Stimulated activated effector memory CD8-positive, alpha-beta T cell treated with anti-CD3 and anti-CD28 coated beads, Interleukin-12 subunit alpha, Interleukin-12 subunit beta, amount 100 ng/mL, for 72 hours (primary cell): Measurements from ENCODE around the gene FADS1.

ENCODE experiments used
- ATAC-seq: fragments of 150-1000 bp; cut with Tn5 transposase; 2 replicates; pipeline ENCODE4 v1.10.0; 2021
- DNase-seq, 2 donors: peaks; one replicate each; pipeline ENCODE4 v3.0.0; 2021 to 2022; ENCODE audit warnings: low spot score in 2 of 2
- H3K27ac Mint-ChIP-seq: one replicate; pipeline ENCODE4 v1.8.0; 2022; ENCODE audit warnings: mild to moderate bottlenecking, mixed read lengths
- H3K36me3 Mint-ChIP-seq: one replicate; pipeline ENCODE4 v1.8.0; 2022; ENCODE audit warnings: mild to moderate bottlenecking, mixed read lengths
- H3K4me1 Mint-ChIP-seq: one replicate; pipeline ENCODE4 v1.8.0; 2022; ENCODE audit warnings: mixed read lengths
- H3K4me3 Mint-ChIP-seq: one replicate; pipeline ENCODE4 v1.8.0; 2022; ENCODE audit warnings: mild to moderate bottlenecking, mixed read lengths
- H3K9me3 Mint-ChIP-seq: one replicate; pipeline ENCODE4 v1.8.0; 2022; ENCODE audit warnings: mixed read lengths

The FADS1 gene

GRCh38 chr11:61756452-61757212, 60.2 kb downstream of the FADS1 start:
- peak in 1 of 2 donors; percentile 65 for DNase-seq
- no peaks in the 10 kb centered on the region for H3K9me3 Mint-ChIP-seq
- H3K36me3 Mint-ChIP-seq: no peaks in the 10 kb centered on the region
- peak overlapping the region; percentile 58 for H3K4me3 Mint-ChIP-seq
- peak; percentile 81 for ATAC-seq
- peaks cover 50% of the 10 kb centered on the region for H3K4me1 Mint-ChIP-seq
- H3K27ac Mint-ChIP-seq: peak overlapping the region; percentile 88

GRCh38 chr11:61756147-61756451, 60.7 kb downstream of the FADS1 start:
- ATAC-seq (no peak), DNase-seq (no peak)
- peak overlapping the region; percentile 58 for H3K4me3 Mint-ChIP-seq
- H3K27ac Mint-ChIP-seq: peak overlapping the region; percentile 88
- H3K9me3 Mint-ChIP-seq: no peaks in the 10 kb centered on the region
- peaks cover 48% of the 10 kb centered on the region for H3K4me1 Mint-ChIP-seq
- no peaks in the 10 kb centered on the region for H3K36me3 Mint-ChIP-seq

- Mint-ChIP-seq H3K36me3 (no peaks in the 10 kb centered on the region), H3K4me3 (peak overlapping the region; percentile 84), H3K27ac (peak overlapping the region; percentile 88), H3K4me1 (peaks cover 48% of the 10 kb centered on the region), H3K9me3 (no peaks in the 10 kb centered on the region)
- DNase-seq (no peak), ATAC-seq (no peak)
Observed at GRCh38 chr11:61754534-61755482, 62.0 kb downstream of the FADS1 start.

GRCh38 chr11:61753672-61754071, 63.1 kb downstream of the FADS1 start:
- no peaks in the 10 kb centered on the region for H3K36me3 Mint-ChIP-seq
- DNase-seq: no peak
- H3K27ac Mint-ChIP-seq: peak overlapping the region; percentile 83
- peaks cover 44% of the 10 kb centered on the region for H3K4me1 Mint-ChIP-seq
- H3K4me3 Mint-ChIP-seq: peak overlapping the region; percentile 84
- H3K9me3 Mint-ChIP-seq: no peaks in the 10 kb centered on the region
- ATAC-seq: no peak

- peak; percentile 1 for ATAC-seq
- peak overlapping the region; percentile 84 for H3K4me3 Mint-ChIP-seq
- no peaks in the 10 kb centered on the region for H3K9me3 Mint-ChIP-seq
- peaks cover 42% of the 10 kb centered on the region for H3K4me1 Mint-ChIP-seq
- no peaks in the 10 kb centered on the region for H3K36me3 Mint-ChIP-seq
- peak overlapping the region; percentile 83 for H3K27ac Mint-ChIP-seq
- no peak for DNase-seq
Observed at GRCh38 chr11:61752925-61753521, 63.8 kb downstream of the FADS1 start.

- peak within 1 kb of the TSS; percentile 83 for H3K27ac Mint-ChIP-seq
- peak; percentile 84 for ATAC-seq
- H3K4me1 Mint-ChIP-seq: peaks cover 39% of the 10 kb centered on the region
- no peaks in the 10 kb centered on the region for H3K9me3 Mint-ChIP-seq
- peak within 1 kb of the TSS; percentile 84 for H3K4me3 Mint-ChIP-seq
- peak; percentile 63 to 77 for DNase-seq
- H3K36me3 Mint-ChIP-seq: no peaks in the 10 kb centered on the region
Observed at GRCh38 chr11:61752117-61752924, 64.5 kb downstream of the FADS1 start, which contains the start of gene MYRF. Gene MYRF (plus strand): TSS chr11:61752636. CDS start chr11:61752745, 109 bp downstream.

- Mint-ChIP-seq H3K4me1 (peaks cover 29% of the 10 kb centered on the region), H3K4me3 (peak overlapping the region; percentile 84), H3K9me3 (no peaks in the 10 kb centered on the region), H3K27ac (no peak overlapping the region), H3K36me3 (no peaks in the 10 kb centered on the region)
- ATAC-seq (no peak), DNase-seq (no peak)
Observed at GRCh38 chr11:61751384-61751783, 65.4 kb downstream of the FADS1 start.

GRCh38 chr11:61750631-61751273, 66.1 kb downstream of the FADS1 start:
- Mint-ChIP-seq H3K36me3 (no peaks in the 10 kb centered on the region), H3K27ac (no peak overlapping the region), H3K4me3 (peak overlapping the region; percentile 84), H3K4me1 (peaks cover 23% of the 10 kb centered on the region), H3K9me3 (no peaks in the 10 kb centered on the region)
- ATAC-seq (no peak), DNase-seq (no peak)
